PC-9 (cell line): ENCODE results near the gene RPL35.

ENCODE experiments used
- EZH2 ChIP-seq: fragments of 200-600 bp; sonication (generic); IDR thresholded peaks from 2 replicates; pipeline ENCODE4 v1.8.0; 2017; ENCODE audit warnings: antibody characterized with exemption, low read depth
- TF ChIP-seq, protein P1 (sequence below): fragments of 200-600 bp; sonication (generic); conservative IDR thresholded peaks from 2 replicates; pipeline ENCODE4 v1.6.1; 2017; ENCODE audit warnings: mixed run types, antibody characterized with exemption, mild to moderate bottlenecking, moderate library complexity

GRCh38 chr9:124878021-124878420 is 16.3 kb upstream of the RPL35 start:
- TF ChIP-seq EZH2, result no peak
- TF ChIP-seq, protein P1, sequence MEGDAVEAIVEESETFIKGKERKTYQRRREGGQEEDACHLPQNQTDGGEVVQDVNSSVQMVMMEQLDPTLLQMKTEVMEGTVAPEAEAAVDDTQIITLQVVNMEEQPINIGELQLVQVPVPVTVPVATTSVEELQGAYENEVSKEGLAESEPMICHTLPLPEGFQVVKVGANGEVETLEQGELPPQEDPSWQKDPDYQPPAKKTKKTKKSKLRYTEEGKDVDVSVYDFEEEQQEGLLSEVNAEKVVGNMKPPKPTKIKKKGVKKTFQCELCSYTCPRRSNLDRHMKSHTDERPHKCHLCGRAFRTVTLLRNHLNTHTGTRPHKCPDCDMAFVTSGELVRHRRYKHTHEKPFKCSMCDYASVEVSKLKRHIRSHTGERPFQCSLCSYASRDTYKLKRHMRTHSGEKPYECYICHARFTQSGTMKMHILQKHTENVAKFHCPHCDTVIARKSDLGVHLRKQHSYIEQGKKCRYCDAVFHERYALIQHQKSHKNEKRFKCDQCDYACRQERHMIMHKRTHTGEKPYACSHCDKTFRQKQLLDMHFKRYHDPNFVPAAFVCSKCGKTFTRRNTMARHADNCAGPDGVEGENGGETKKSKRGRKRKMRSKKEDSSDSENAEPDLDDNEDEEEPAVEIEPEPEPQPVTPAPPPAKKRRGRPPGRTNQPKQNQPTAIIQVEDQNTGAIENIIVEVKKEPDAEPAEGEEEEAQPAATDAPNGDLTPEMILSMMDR, result no peak
